Ectodermal cell (in vitro differentiated cells): ENCODE data around the gene MGME1.

Source experiments
- H3K27ac ChIP-seq: 2 replicates; pipeline ENCODE4 v1.7.0; 2013; ENCODE audit warnings: mild to moderate bottlenecking, low read depth, low read length; ENCODE audit not compliant: insufficient read depth, poor library complexity, severe bottlenecking
- H3K27me3 ChIP-seq: 2 replicates; pipeline ENCODE4 v1.7.0; 2013; ENCODE audit warnings: mild to moderate bottlenecking, low read length; ENCODE audit not compliant: insufficient read depth, control insufficient read depth, poor library complexity, severe bottlenecking
- H3K36me3 ChIP-seq: one replicate; pipeline ENCODE4 v1.7.0; 2013; ENCODE audit warnings: low read length; ENCODE audit not compliant: control insufficient read depth, insufficient read depth
- H3K4me1 ChIP-seq: one replicate; pipeline ENCODE4 v1.7.0; 2013; ENCODE audit warnings: low read length; ENCODE audit not compliant: control insufficient read depth, insufficient read depth
- H3K4me3 ChIP-seq: 2 replicates; pipeline ENCODE4 v1.7.0; 2013; ENCODE audit warnings: low read depth, low read length, control low read depth; ENCODE audit not compliant: insufficient read depth
- H3K9me3 ChIP-seq: 2 replicates; pipeline ENCODE4 v1.7.0; 2013; ENCODE audit warnings: mild to moderate bottlenecking, low read length, moderate library complexity; ENCODE audit not compliant: control insufficient read depth
- WGBS, 2 experiments: methylation state at CpG; one replicate each; pipeline ENCODE4 v1.1.7; 2013; ENCODE audit warnings: missing lambda C conversion rate in 2 of 2; 5-methylcytosine and 5-hydroxymethylcytosine counted together

Gene MGME1

DNA sequence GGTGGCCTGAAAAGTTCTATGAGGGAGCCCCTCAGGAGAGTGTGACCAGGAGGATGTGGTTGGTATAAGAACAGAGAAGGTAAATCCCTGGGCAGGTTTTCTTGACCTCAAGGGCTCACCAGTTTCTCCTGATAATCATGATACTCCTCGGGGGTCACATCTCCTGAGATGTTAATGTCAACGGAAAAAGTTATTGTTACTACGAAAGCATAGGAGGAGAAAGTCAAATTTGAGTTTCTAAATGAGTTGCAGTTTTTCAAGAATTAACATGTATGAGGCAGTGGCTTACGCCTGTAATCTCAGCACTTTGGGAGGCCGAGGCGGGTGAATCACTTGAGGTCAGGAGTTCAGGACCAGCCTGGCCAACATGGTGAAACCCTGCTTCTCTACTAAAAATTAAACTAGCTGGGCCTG, 23.4 kb downstream of the MGME1 start:
- Histone ChIP-seq H3K36me3 (peaks cover 4% of the 10 kb centered on the region), H3K27me3 (no peaks in the 10 kb centered on the region), H3K4me3 (no peak overlapping the region), H3K27ac (no peak overlapping the region), H3K4me1 (peaks cover 4% of the 10 kb centered on the region), H3K9me3 (no peaks in the 10 kb centered on the region)
- 95% methylated on average over 6 of the region's 6 CpGs for WGBS, 2 experiments

DNA sequence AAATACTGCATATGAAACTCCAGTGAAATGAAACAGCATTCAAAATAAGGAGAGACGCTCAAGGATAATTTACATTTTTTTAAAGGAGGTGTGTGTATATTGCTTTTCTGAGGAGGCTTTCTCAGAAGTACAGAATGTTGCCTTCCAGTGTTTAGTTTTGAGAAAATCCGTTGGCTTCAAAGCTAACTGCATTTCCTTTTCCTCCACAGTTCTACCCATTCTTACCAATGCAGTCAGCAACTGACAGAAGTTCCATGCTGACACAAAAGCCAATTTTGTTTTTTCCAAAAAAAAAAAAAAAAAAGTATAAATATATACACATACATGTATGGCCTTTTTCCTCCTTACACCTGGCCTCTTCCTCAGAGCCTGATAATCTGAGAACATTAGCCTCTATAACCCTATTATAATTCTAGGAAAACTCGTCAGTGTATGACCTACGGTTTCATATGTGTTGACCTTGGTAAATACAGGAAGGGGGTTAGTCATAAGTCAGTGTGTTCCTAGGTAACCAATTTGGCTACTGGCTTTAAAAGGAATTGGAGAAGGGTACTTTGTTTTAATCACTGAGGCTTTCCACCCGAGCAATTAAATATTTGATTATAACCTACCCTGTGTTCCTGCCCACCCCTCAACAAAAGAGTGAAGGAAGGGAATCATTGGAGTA, 24.2 kb downstream of the MGME1 start:
- 96 to 97% methylated on average over 4 of the region's 5 CpGs for WGBS, 2 experiments
- H3K9me3 ChIP-seq: no peaks in the 10 kb centered on the region

DNA sequence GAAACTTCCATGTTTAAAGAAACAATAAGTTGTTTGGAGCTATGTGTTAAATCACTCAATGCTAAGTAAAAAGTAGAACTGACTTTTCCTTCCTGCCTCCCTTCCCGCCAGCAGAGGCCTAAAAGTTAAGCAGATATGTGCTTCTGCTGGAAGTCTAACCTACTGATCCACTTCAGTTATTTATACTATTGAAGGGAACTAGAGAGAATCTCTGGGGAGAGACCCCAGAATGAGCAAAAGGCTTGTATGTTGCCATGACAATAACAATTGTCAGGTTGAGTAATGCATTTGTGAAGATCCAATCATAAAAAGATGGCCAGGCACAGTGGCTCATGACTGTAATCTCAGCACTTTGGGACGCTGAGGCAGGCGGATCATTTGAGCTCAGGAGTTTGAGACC, 24.7 kb downstream of the MGME1 start:
- 89 to 93% methylated on average over 3 of the region's 3 CpGs for WGBS, 2 experiments
- H3K4me1 ChIP-seq: peaks cover 4% of the 10 kb centered on the region
- H3K27me3 ChIP-seq: no peaks in the 10 kb centered on the region
- H3K4me3 ChIP-seq: no peak overlapping the region
- no peak overlapping the region for H3K27ac ChIP-seq
- no peaks in the 10 kb centered on the region for H3K9me3 ChIP-seq
- H3K36me3 ChIP-seq: peaks cover 4% of the 10 kb centered on the region

More for the DNA sequence above, 24.2 kb downstream of the MGME1 start:
- H3K27me3 ChIP-seq: no peaks in the 10 kb centered on the region
- H3K4me3 ChIP-seq: no peak overlapping the region
- H3K4me1 ChIP-seq: peaks cover 4% of the 10 kb centered on the region
- no peak overlapping the region for H3K27ac ChIP-seq
- H3K36me3 ChIP-seq: peaks cover 4% of the 10 kb centered on the region

DNA sequence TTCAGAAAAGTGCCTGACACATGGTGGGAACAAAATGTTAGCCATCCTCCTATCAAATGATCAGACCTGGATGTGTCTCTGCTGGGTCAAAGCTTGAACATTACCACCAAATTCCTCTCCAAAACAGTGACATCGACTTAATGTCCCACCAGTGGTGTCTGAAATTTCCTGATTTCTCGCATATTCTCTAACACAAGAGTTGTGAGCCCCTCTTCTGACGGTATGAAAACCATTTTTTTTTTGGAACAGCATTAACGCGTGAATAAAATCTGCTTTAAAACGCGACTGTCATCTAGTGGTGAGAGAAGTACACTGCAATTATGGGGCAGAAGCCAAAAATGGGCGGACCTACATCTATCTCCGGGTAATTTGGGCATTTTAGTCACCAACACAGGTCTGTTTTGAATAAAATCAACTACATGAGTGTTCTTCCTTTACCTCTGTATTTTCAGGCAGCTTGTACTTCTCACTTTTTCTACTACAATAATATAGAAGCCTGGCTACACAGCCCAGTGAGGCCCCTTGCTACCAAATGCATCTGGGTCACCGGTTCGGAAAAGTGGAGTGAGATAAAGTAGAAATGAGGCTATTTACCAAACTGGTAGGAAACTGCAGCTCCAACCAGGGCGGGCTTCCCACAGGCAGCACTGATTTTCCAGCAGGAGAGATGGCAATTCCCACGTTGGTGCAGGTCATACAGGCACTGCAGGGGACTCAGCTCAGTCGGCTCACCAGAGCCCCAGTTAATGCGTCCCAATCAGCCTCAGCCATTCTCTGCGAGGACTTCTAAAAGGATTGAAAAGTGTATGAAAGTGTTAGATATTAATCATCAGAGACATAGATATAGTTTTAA, 27.4 kb downstream of the MGME1 start:
- H3K4me1 ChIP-seq: peaks cover 4% of the 10 kb centered on the region
- no peaks in the 10 kb centered on the region for H3K9me3 ChIP-seq
- H3K27ac ChIP-seq: no peak overlapping the region
- WGBS, 2 experiments: 27 to 34% methylated on average over 15 to 16 of the region's 16 CpGs
- no peaks in the 10 kb centered on the region for H3K36me3 ChIP-seq
- no peaks in the 10 kb centered on the region for H3K27me3 ChIP-seq
- H3K4me3 ChIP-seq: no peak overlapping the region

DNA sequence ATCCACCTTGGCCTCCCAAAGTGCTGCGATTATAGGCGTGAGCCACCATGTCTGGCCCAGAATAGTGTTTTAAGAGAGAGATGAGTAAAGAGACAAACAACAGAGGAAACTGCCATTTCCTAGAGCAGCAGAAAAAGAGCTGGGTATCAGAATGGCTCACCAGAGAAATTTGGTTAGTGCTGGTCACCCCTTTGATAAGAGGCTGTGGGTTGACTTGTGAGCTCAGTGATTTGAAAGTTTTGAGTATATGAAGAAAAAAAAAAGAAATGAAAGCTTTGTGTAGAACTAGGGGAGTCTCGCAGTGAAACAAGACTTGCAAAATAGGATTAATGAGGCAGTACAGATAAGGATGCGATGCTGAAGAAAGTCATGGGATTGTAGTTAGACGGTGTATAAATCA, 29.6 kb downstream of the MGME1 start:
- Histone ChIP-seq H3K36me3 (no peaks in the 10 kb centered on the region), H3K4me3 (no peak overlapping the region), H3K27ac (no peak overlapping the region), H3K9me3 (no peaks in the 10 kb centered on the region), H3K4me1 (peaks cover 4% of the 10 kb centered on the region), H3K27me3 (no peaks in the 10 kb centered on the region)
- 95% methylated on average over 5 of the region's 5 CpGs for WGBS, 2 experiments

DNA sequence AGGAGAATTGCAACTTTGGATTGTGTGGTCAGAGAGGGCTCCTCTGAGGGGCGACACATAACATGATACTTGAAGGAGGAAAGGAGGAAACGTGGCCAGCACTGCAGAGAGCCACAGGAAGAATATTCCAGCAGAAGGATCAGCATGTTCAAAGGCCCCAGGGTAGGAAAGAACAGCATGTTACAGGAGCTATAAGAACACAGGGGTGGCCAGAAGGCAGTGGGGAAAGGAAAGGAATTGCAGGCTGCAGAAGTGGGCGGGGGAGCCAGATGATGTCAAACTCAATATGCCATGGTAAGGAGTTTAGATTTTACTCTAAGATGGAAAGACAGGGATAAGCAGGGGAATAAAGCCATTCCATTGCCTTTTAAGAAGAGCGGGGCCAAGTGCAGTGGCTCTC, 30.7 kb downstream of the MGME1 start:
- 87 to 92% methylated on average over 4 of the region's 4 CpGs for WGBS, 2 experiments
- no peaks in the 10 kb centered on the region for H3K27me3 ChIP-seq
- peaks cover 4% of the 10 kb centered on the region for H3K4me1 ChIP-seq
- no peaks in the 10 kb centered on the region for H3K36me3 ChIP-seq
- H3K4me3 ChIP-seq: no peak overlapping the region
- H3K9me3 ChIP-seq: no peaks in the 10 kb centered on the region
- H3K27ac ChIP-seq: no peak overlapping the region

DNA sequence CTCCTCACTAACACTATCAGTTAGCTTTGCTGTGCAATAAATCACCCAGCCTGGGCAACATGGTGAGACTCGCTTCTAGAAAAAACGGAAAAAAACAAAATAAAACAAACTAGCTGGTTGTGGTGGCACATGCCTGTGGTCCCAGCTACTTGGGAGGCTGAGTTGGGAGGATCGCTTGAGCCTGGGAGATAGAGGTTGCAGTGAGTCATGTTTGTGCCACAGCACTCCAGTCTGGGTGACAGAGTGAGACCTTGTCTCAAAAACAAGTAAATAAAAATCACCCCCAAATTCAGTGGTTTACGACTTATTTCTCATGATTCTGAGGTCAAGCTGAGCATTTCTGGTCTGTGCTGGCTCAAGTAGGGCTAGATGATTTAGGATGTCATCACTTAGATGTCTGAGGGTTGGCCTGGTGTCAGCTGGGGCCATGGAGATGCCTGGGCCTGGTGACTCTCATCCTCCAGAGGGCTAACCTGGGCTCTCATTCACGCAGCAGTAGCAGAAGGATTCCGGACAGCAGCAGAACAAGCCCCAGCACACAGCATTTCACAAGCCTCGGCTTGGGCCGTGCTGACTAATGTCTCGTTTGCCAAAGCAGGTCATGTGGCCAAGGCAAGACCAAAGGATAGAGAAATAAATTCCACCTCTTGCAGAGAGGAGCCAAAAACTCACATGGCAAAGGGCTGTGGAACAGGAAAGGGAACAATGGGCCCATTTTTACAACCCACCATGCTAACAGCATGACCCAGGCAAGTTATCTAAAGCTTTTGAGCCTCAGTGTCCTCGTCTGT, 32.5 kb downstream of the MGME1 start:
- Histone ChIP-seq H3K36me3 (no peaks in the 10 kb centered on the region), H3K27ac (no peak overlapping the region), H3K4me3 (no peak overlapping the region), H3K4me1 (peaks cover 7% of the 10 kb centered on the region), H3K27me3 (no peaks in the 10 kb centered on the region), H3K9me3 (no peaks in the 10 kb centered on the region)
- WGBS, 2 experiments: 77 to 83% methylated on average over 9 of the region's 10 CpGs

DNA sequence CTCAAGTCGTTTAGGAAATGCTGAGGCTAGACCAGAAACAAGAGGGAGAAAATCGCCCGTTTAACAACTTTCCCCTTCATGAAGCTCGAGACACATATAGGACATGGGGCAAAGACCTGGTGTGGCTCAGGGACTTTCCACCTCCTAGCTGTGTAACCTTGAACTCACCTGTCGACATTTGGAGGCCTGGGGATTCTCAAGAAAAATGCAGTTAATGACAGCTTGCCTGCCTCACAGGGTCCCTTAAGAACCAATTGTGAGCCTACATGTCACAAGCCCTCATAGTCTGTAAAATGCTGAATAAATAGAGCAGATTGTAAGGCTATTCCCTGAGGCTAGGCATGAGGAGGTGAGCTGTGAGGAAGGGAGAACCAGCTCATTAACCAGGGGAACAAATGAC, 35.1 kb downstream of the MGME1 start:
- Histone ChIP-seq H3K4me1 (peaks cover 5% of the 10 kb centered on the region), H3K9me3 (no peaks in the 10 kb centered on the region), H3K4me3 (no peak overlapping the region), H3K27ac (no peak overlapping the region), H3K36me3 (no peaks in the 10 kb centered on the region), H3K27me3 (no peaks in the 10 kb centered on the region)
- 80 to 83% methylated on average over 5 of the region's 5 CpGs for WGBS, 2 experiments

DNA sequence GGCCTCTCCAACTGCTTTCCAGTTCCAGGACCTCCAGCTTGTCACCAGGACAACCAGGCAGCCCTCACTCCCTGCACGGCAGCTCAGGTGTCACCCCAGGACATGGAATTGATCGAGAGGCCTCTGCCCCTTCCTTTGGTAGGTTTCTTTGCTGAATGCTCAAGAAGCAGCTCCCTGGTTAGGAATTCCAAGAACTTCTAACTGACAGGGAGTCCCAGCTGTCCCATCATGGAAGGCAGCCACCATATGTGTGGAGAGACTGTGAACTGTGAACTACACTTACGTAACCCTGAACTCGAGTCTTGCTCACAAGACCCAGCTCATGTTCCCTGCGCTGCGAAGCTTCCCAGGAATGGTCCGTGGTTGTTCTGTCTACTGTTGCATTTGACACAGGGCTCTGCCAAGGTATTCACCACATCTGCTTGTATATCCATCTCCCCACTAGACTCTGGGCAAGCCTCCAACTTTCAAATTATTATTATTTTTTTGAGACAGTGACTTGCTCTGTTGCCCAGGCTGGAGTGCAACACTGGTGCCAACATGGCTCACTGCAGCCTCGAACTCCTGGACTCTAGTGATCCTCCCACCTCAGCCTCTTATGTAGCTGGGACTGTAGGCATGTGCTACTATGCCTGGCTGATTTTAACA, 35.7 kb downstream of the MGME1 start:
- no peaks in the 10 kb centered on the region for H3K9me3 ChIP-seq
- H3K36me3 ChIP-seq: no peaks in the 10 kb centered on the region
- no peaks in the 10 kb centered on the region for H3K27me3 ChIP-seq
- 84 to 86% methylated on average over 8 of the region's 8 CpGs for WGBS, 2 experiments
- no peak overlapping the region for H3K4me3 ChIP-seq
- peaks cover 5% of the 10 kb centered on the region for H3K4me1 ChIP-seq
- no peak overlapping the region for H3K27ac ChIP-seq
